HG02840 (cell line): ENCODE measurements around the gene STING1.
"Not testable (repeated sequence)": the region's sequence is repeated elsewhere in the genome, so short reads cannot be mapped to it uniquely, and the experiment has no call there.

Experiments
- ATAC-seq: cut with Tn5 transposase; IDR thresholded peaks from one replicate; pipeline ENCODE4 v1.9.1; 2021; ENCODE audit warnings: mild to moderate bottlenecking, moderate library complexity, moderate number of reproducible peaks; ENCODE audit not compliant: unreplicated experiment, low FRiP score

The STING1 gene

GRCh38 chr5:139503036-139503817, 20.7 kb upstream of the STING1 start:
- not testable (repeated sequence) for ATAC-seq

GRCh38 chr5:139501381-139501780, 18.8 kb upstream of the STING1 start:
- ATAC-seq, result no peak

- no peak for ATAC-seq
These were observed 13.3 kb upstream of the STING1 start for GRCh38 chr5:139495638-139496435.

GRCh38 chr5:139494832-139495231, 12.3 kb upstream of the STING1 start:
- no peak for ATAC-seq

- ATAC-seq, result no peak
These were observed 11.7 kb upstream of the STING1 start for GRCh38 chr5:139494256-139494655.

GRCh38 chr5:139492700-139493192, 10.2 kb upstream of the STING1 start:
- no peak for ATAC-seq

GRCh38 chr5:139488260-139488659, 5.7 kb upstream of the STING1 start:
- ATAC-seq, result no peak

- no peak for ATAC-seq
These were observed 3.6 kb upstream of the STING1 start for GRCh38 chr5:139486201-139486600.

GRCh38 chr5:139482890-139483208, 291 bp upstream of the STING1 start:
- ATAC-seq, result not testable (repeated sequence)

GRCh38 chr5:139481580-139482049, 943 bp downstream of the STING1 start:
- no peak for ATAC-seq

GRCh38 chr5:139481122-139481533, 1.4 kb downstream of the STING1 start:
- no peak for ATAC-seq

- ATAC-seq, result not testable (repeated sequence)
These were observed 2.8 kb downstream of the STING1 start for GRCh38 chr5:139479729-139480128.

GRCh38 chr5:139478657-139479423, 3.7 kb downstream of the STING1 start:
- not testable (repeated sequence) for ATAC-seq

- no peak for ATAC-seq
These were observed 6.5 kb downstream of the STING1 start for GRCh38 chr5:139475865-139476617.

- no peak for ATAC-seq
These were observed 7.4 kb downstream of the STING1 start for GRCh38 chr5:139474890-139475791.

GRCh38 chr5:139473565-139473964, 9.0 kb downstream of the STING1 start:
- ATAC-seq, result no peak

GRCh38 chr5:139473105-139473504, 9.5 kb downstream of the STING1 start:
- ATAC-seq, result no peak

GRCh38 chr5:139472386-139473030, 10.1 kb downstream of the STING1 start:
- no peak for ATAC-seq
